OCI-LY3 (cell line): ENCODE results near the gene PNKP.

Experiments used
- H2AFZ ChIP-seq: fragments of 200-600, 300-600 bp; shearing (Covaris generic); 2 replicates; pipeline ENCODE4 v1.6.0; 2014; ENCODE audit warnings: antibody characterized with exemption, low read depth, low read length
- H3K27ac ChIP-seq: fragments of 200-600, 300-600 bp; sonication (generic); 2 replicates; pipeline ENCODE4 v1.5.1; 2014; ENCODE audit warnings: mild to moderate bottlenecking, low read length, moderate library complexity, mixed read lengths
- H3K27me3 ChIP-seq: fragments of 200-600, 300-600 bp; sonication (generic); 2 replicates; pipeline ENCODE4 v1.6.1; 2014; ENCODE audit warnings: low read depth, low read length, mixed read lengths
- H3K36me3 ChIP-seq: fragments of 200-600, 300-600 bp; sonication (generic); replicated peaks from 2 replicates; pipeline ENCODE3; 2014; ENCODE audit warnings: low read depth, low read length, mixed read lengths
- H3K4me1 ChIP-seq: fragments of 300-600, 200-600 bp; sonication (generic); 2 replicates; pipeline ENCODE4 v1.6.1; 2014; ENCODE audit warnings: low read length, mixed read lengths
- H3K4me2 ChIP-seq: fragments of 200-600, 300-600 bp; sonication (generic); 2 replicates; pipeline ENCODE4 v1.6.1; 2014; ENCODE audit warnings: low read length, mixed read lengths
- H3K4me3 ChIP-seq: fragments of 300-600, 200-600 bp; sonication (generic); 2 replicates; pipeline ENCODE4 v1.5.1; 2014; ENCODE audit warnings: antibody characterized with exemption, mild to moderate bottlenecking, low read length, moderate library complexity
- H3K79me2 ChIP-seq: fragments of 300-600, 200-600 bp; shearing (Covaris generic); 2 replicates; pipeline ENCODE4 v1.6.1; 2014; ENCODE audit warnings: mild to moderate bottlenecking, low read length, mixed read lengths
- H3K9ac ChIP-seq: fragments of 300-600, 200-600 bp; shearing (Covaris generic); 2 replicates; pipeline ENCODE4 v1.6.0; 2014; ENCODE audit warnings: mild to moderate bottlenecking, low read length, moderate library complexity
- H3K9me3 ChIP-seq: fragments of 200-600, 300-600 bp; shearing (Covaris generic); 2 replicates; pipeline ENCODE4 v1.6.1; 2014; ENCODE audit warnings: low read length, mixed read lengths; ENCODE audit not compliant: insufficient read depth
- H4K20me1 ChIP-seq: fragments of 200-600, 300-600 bp; sonication (generic); 2 replicates; pipeline ENCODE4 v1.6.1; 2016; ENCODE audit warnings: low read length, mixed read lengths; ENCODE audit not compliant: insufficient read depth
- CTCF ChIP-seq: fragments of 200-600, 300-600 bp; sonication (generic); IDR thresholded peaks from 2 replicates; pipeline ENCODE4 v1.5.1; 2014; ENCODE audit warnings: antibody characterized with exemption, low read length, low read depth
- EZH2phosphoT487 ChIP-seq: fragments of 200-600 bp; shearing (Covaris generic); IDR thresholded peaks from 2 replicates; pipeline ENCODE4 v1.6.1; 2018; ENCODE audit warnings: antibody characterized with exemption, mixed run types, low read depth

The PNKP gene

GRCh38 chr19:49852631-49853126 lies 14.7 kb downstream of the PNKP start:
- Histone ChIP-seq H3K4me1 (peaks cover 41% of the 10 kb centered on the region), H3K27ac (no peak overlapping the region), H3K79me2 (peaks cover 29% of the 10 kb centered on the region), H3K27me3 (no peaks in the 10 kb centered on the region), H4K20me1 (peaks cover 43% of the 10 kb centered on the region), H3K4me2 (peak overlapping the region; percentile 87), H2AFZ (no peak overlapping the region), H3K4me3 (peak overlapping the region; percentile 80; the same call in 1 of the 2 replicates), H3K36me3 (peaks cover 36% of the 10 kb centered on the region), H3K9ac (no peak overlapping the region), H3K9me3 (peaks cover 7% of the 10 kb centered on the region)
- TF ChIP-seq EZH2phosphoT487 (no peak), CTCF (no peak)

DNA sequence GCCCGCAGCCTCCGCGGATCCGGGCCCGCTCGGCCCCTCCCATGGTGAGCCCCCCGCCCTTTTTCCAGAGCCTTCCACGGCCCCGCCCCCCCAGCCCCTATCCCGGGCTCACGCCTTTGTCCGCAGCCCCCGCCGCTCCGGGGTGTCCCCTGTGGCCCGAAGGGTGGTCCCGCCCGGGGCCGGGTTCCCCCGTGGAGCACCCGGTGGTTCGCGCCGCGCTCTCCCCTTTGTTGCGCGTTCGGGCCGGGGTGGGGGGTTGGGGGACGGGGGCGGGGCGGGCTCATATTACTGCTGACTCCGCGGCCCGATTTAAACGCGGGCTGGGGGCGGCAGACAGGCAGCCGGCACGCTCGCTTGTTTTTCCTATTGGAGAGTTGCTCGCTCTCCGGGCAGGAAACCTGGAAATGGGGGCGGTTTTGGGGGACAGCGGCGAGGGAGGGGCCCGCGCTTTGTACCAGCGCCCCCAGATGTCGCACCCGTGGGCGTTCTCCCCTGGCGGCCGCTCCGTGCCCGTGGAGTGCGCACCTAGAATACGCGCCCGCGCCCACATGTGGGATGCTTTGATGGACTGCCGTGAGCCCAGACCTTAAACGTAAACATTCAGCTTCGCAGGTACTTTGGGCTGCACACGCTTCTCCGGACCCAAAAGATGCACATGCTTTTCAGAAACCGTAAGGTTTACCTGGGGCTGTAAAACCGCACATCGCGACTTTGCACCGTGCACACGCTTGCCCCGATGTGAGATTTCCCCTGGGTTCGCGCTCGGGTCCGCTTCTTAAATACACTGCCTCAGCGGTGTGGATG lies 15.7 kb downstream of the PNKP start:
- peaks cover 41% of the 10 kb centered on the region for H3K4me1 ChIP-seq
- peaks cover 29% of the 10 kb centered on the region for H3K79me2 ChIP-seq
- peak overlapping the region; percentile 80 for H3K9ac ChIP-seq
- peaks cover 43% of the 10 kb centered on the region for H4K20me1 ChIP-seq
- peak overlapping the region; percentile 80 for H3K4me3 ChIP-seq
- peaks cover 7% of the 10 kb centered on the region for H3K9me3 ChIP-seq
- peak overlapping the region; percentile 83; the same call in 1 of the 2 replicates for H3K27ac ChIP-seq
- peak overlapping the region; percentile 87 for H3K4me2 ChIP-seq
- peaks cover 30% of the 10 kb centered on the region for H3K36me3 ChIP-seq
- TF ChIP-seq CTCF (no peak), EZH2phosphoT487 (no peak)
- no peaks in the 10 kb centered on the region for H3K27me3 ChIP-seq
- H2AFZ ChIP-seq: no peak overlapping the region

GRCh38 chr19:49850487-49851342 lies 16.7 kb downstream of the PNKP start, which contains the start of gene PTOV1:
Gene PTOV1 (plus strand): TSS chr19:49851159.
- peaks cover 34% of the 10 kb centered on the region for H4K20me1 ChIP-seq
- H3K36me3 ChIP-seq: peaks cover 22% of the 10 kb centered on the region
- peaks cover 41% of the 10 kb centered on the region for H3K4me1 ChIP-seq
- H3K9ac ChIP-seq: peak within 1 kb of the TSS; percentile 80
- H3K4me2 ChIP-seq: peak within 1 kb of the TSS; percentile 87
- peak within 1 kb of the TSS; percentile 80 for H3K4me3 ChIP-seq
- H3K9me3 ChIP-seq: peaks cover 7% of the 10 kb centered on the region
- H2AFZ ChIP-seq: peak within 1 kb of the TSS; percentile 79; the same call in 1 of the 2 replicates
- TF ChIP-seq CTCF: no peak
- no peak for TF ChIP-seq EZH2phosphoT487
- H3K27ac ChIP-seq: peak within 1 kb of the TSS; percentile 83
- H3K79me2 ChIP-seq: peaks cover 29% of the 10 kb centered on the region
- H3K27me3 ChIP-seq: no peaks in the 10 kb centered on the region

GRCh38 chr19:49850221-49850486 lies 17.2 kb downstream of the PNKP start:
- Histone ChIP-seq H3K27me3 (no peaks in the 10 kb centered on the region), H4K20me1 (peaks cover 29% of the 10 kb centered on the region), H3K9ac (no peak overlapping the region; the same call in 1 of the 2 replicates), H3K4me1 (peaks cover 41% of the 10 kb centered on the region), H3K9me3 (peaks cover 7% of the 10 kb centered on the region), H3K79me2 (peaks cover 29% of the 10 kb centered on the region), H3K36me3 (peaks cover 18% of the 10 kb centered on the region), H3K4me3 (peak overlapping the region; percentile 80), H3K27ac (no peak overlapping the region), H3K4me2 (peak overlapping the region; percentile 66), H2AFZ (no peak overlapping the region)
- TF ChIP-seq CTCF (no peak), EZH2phosphoT487 (no peak)
